A549 (cell line): ENCODE data around the gene CLHC1. TPM values are rescaled to one million over a fixed set of nuclear protein-coding genes. Genes with fewer than 3 reads are reported as not detected.

Source experiments
- ATAC-seq, 2 experiments: fragments of 200-7000 bp in 1 of 2; fragments of >200 bp in 1 of 2; cut with Nextera tagmentation in 1 of 2; cut with Tn5 transposase in 1 of 2; 3 replicates each; pipeline versions ENCODE4 v1.8.0 to v1.9.1; 2018 to 2020; ENCODE audit warnings: mild to moderate bottlenecking in 1 of 2, moderate library complexity in 1 of 2
- CTCF ChIA-PET: fragments of 300-600 bp; sonication (Branson Sonifier 250); formaldehyde crosslinking; extraction: SDS; loops from one replicate; lab custom pipeline; 2021; ENCODE audit warnings: antibody characterized with exemption, inconsistent platforms; lab: Yijun Ruan, JAX
- POLR2A ChIA-PET: fragments of 350-600 bp; formaldehyde crosslinking; extraction: SDS; loops from one replicate; lab custom pipeline; 2021; ENCODE audit warnings: antibody characterized with exemption, inconsistent platforms; lab: Yijun Ruan, JAX
- DNase-seq, 2 experiments: peaks; one replicate each; pipeline versions ENCODE4 v3.0.0 to v3.0.0-alpha.2; 2011 to 2016; ENCODE audit warnings: low read depth in 1 of 2, low spot score in 1 of 2
- FAIRE-seq: peaks from 2 replicates; lab custom pipeline; 2011; peaks lifted over from hg19 to GRCh38; lab: Jason Lieb, UNC
- H3K27ac ChIP-seq, 2 experiments: fragments of >200 bp; sonication (Bioruptor Twin); formaldehyde crosslinking; 3 replicates each; pipeline ENCODE4 v1.5.1; 2016 to 2017
- H3K4me1 ChIP-seq: fragments of >200 bp; sonication (Bioruptor Twin); formaldehyde crosslinking; 3 replicates; pipeline ENCODE4 v1.6.1; 2016
- H3K4me2 ChIP-seq: fragments of >200 bp; sonication (Bioruptor Twin); formaldehyde crosslinking; 3 replicates; pipeline ENCODE4 v1.6.1; 2016
- H3K4me3 ChIP-seq: fragments of >200 bp; sonication (Bioruptor Twin); formaldehyde crosslinking; 3 replicates; pipeline ENCODE4 v1.5.1; 2016
- H3K9me3 ChIP-seq: fragments of >200 bp; sonication (Bioruptor Twin); formaldehyde crosslinking; 3 replicates; pipeline ENCODE4 v1.6.1; 2016
- ATOH8 ChIP-seq: fragments of 250-450 bp; sonication (Bioruptor Pico); IDR thresholded peaks from 2 replicates; pipeline ENCODE4 v1.5.0; 2020; ENCODE audit warnings: low read depth, mild to moderate bottlenecking, moderate library complexity
- CEBPB ChIP-seq, 2 experiments: fragments of >200 bp in 1 of 2; sonication (Bioruptor Twin) in 1 of 2; formaldehyde crosslinking in 1 of 2; IDR thresholded peaks; 2 replicates each; pipeline ENCODE4 v1.6.1; 2012 to 2016
- CTCF ChIP-seq: fragments of >200 bp; sonication (Bioruptor Twin); formaldehyde crosslinking; IDR thresholded peaks from 3 replicates; pipeline ENCODE4 v1.5.1; 2016
- HES2 ChIP-seq: fragments of >200 bp; sonication (Bioruptor Twin); formaldehyde crosslinking; IDR thresholded peaks from 2 replicates; pipeline ENCODE4 v1.6.1; 2016
- HOXB5 ChIP-seq: fragments of 250-450 bp; sonication (Bioruptor Pico); IDR thresholded peaks from 2 replicates; pipeline ENCODE4 v1.5.0; 2020; ENCODE audit warnings: mild to moderate bottlenecking, moderate library complexity
- JUN ChIP-seq, 2 experiments: fragments of >200 bp; sonication (Bioruptor Twin); formaldehyde crosslinking; IDR thresholded peaks; 2 replicates in 1 of 2; 3 replicates in 1 of 2; pipeline ENCODE4 v1.6.1; 2016 to 2017
- JUNB ChIP-seq: fragments of >200 bp; sonication (Bioruptor Twin); formaldehyde crosslinking; IDR thresholded peaks from 2 replicates; pipeline ENCODE4 v1.6.1; 2016
- MAX ChIP-seq: IDR thresholded peaks from 2 replicates; pipeline ENCODE4 v1.6.1; 2012
- NR3C1 ChIP-seq: fragments of >200 bp; sonication (Bioruptor Twin); formaldehyde crosslinking; IDR thresholded peaks from 3 replicates; pipeline ENCODE4 v1.6.1; 2017
- PBX3 ChIP-seq: IDR thresholded peaks from 2 replicates; pipeline ENCODE4 v1.6.1; 2012
- POLR2AphosphoS2 ChIP-seq: conservative IDR thresholded peaks from 2 replicates; pipeline ENCODE4 v1.6.1; 2012; ENCODE audit warnings: low read length, improper control_type of control experiment, inconsistent platforms
- REST ChIP-seq: fragments of 200-600 bp; sonication (generic); IDR thresholded peaks from 2 replicates; pipeline ENCODE4 v1.6.1; 2016; ENCODE audit warnings: antibody characterized with exemption, mild to moderate bottlenecking, moderate library complexity
- SMC3 ChIP-seq: fragments of >200 bp; sonication (Bioruptor Twin); formaldehyde crosslinking; IDR thresholded peaks from 3 replicates; pipeline ENCODE4 v1.6.1; 2018; ENCODE audit warnings: inconsistent platforms
- TP53 ChIP-seq: fragments of 250-450 bp; sonication (Bioruptor Pico); IDR thresholded peaks from 2 replicates; pipeline ENCODE4 v1.5.0; 2021; ENCODE audit warnings: mild to moderate bottlenecking, moderate library complexity
- USF2 ChIP-seq: fragments of 450-650 bp; IDR thresholded peaks from 2 replicates; pipeline ENCODE4 v1.6.1; 2014; ENCODE audit warnings: antibody characterized with exemption
- WGBS: methylation state at CpG from one replicate; pipeline ENCODE4 v1.1.6; 2017; ENCODE audit errors: missing lambda C conversion rate; 5-methylcytosine and 5-hydroxymethylcytosine counted together
- polyA plus RNA-seq, 4 experiments: library from polyadenylated mRNA; depleted of rRNA in 3 of 4; stranded (reverse); fragments of >200 nt; fragmentation: RNase III in 1 of 4; extraction: RNeasy Plus Mini Kit Qiagen cat#74134 plus additional on column Dnase treatment in 1 of 4; gene quantifications; 2 replicates in 3 of 4; 3 replicates in 1 of 4; pipeline ENCODE4 v1.2.3, GENCODE V29; 2011 to 2017

CLHC1 gene
- polyA plus RNA-seq, 2 of the 4 experiments (the other 2 are of a cell fraction) = 3.2 to 8.5 TPM

GRCh38 chr2:55224761-55225261 lies 7.3 kb downstream of the CLHC1 start:
- TF ChIP-seq TP53 (CRISPR knock-in tag) = no peak
- TF ChIP-seq POLR2AphosphoS2 = no peak
- TF ChIP-seq NR3C1 = no peak
- no peak for TF ChIP-seq JUNB
- no peak for TF ChIP-seq CEBPB (IDR thresholded peaks at IDR 0.05)
- no peak for TF ChIP-seq HOXB5 (CRISPR knock-in tag)
- TF ChIP-seq, all 56 proteins: peak for 0
- H3K9me3 ChIP-seq = no peaks in the 10 kb centered on the region
- FAIRE-seq = no peak
- ATAC-seq = peak; percentile 35 to 52
- ChIA-PET CTCF (interaction anchor here (0.6 to 2.1 kb wide), 9 partner anchors 8 to 658 kb away, joined by 3 to 6 read pairs (median 4); no protein-coding TSS in a partner anchor), POLR2A (interaction anchor here (0.9 to 2.9 kb wide), 3 partner anchors 8 to 174 kb away, joined by 3 to 31 read pairs (median 6); partner anchors contain the start of genes CLHC1, RPS27A and RTN4)
- H3K27ac ChIP-seq = no peak overlapping the region
- 83% methylated on average over 17 of the region's 19 CpGs for WGBS
- H3K4me3 ChIP-seq = no peak overlapping the region
- H3K4me1 ChIP-seq = peaks cover 9% of the 10 kb centered on the region; the same call in 2 of the 3 replicates
- H3K4me2 ChIP-seq = no peak overlapping the region
- peak in 1 of 2 experiments; percentile 37 for DNase-seq

- peak; percentile 42 to 45; a peak in 5 of 6 replicates for ATAC-seq
- no peaks in the 10 kb centered on the region for H3K9me3 ChIP-seq
- WGBS = 94% methylated on average over 24 of the region's 25 CpGs
- H3K27ac ChIP-seq = peak overlapping the region; percentile 86 to 97; a peak in 4 of 6 replicates
- CTCF ChIA-PET = interaction anchor here (0.6 to 2.4 kb wide), 10 partner anchors 15 to 657 kb away, joined by 3 to 10 read pairs (median 4); no protein-coding TSS in a partner anchor
- H3K4me2 ChIP-seq = peak overlapping the region; percentile 71
- H3K4me3 ChIP-seq = peak overlapping the region; percentile 49
- TF ChIP-seq PBX3 = no peak
- 0 out of 2 replicates have a peak, but pooled peaks have one; percentile 16 for TF ChIP-seq TP53 (CRISPR knock-in tag)
- no peak for TF ChIP-seq REST
- no peak for TF ChIP-seq USF2
- TF ChIP-seq, all 56 proteins: peak for 1
- no peak for FAIRE-seq
- H3K4me1 ChIP-seq = peaks cover 6% of the 10 kb centered on the region; the same call in 2 of the 3 replicates
- DNase-seq = no peak
- POLR2A ChIA-PET = interaction anchor here (0.7 to 2.9 kb wide), 6 partner anchors 9 to 196 kb away, joined by 3 to 31 read pairs (median 5); partner anchors contain the start of genes CLHC1, RPS27A and RTN4
These were observed 7.9 kb downstream of the CLHC1 start for GRCh38 chr2:55223958-55224760.

- no peak for TF ChIP-seq JUN (IDR thresholded peaks at IDR 0.05)
- no peak for TF ChIP-seq MAX
- no peak for TF ChIP-seq CTCF
- no peak for TF ChIP-seq HES2
- TF ChIP-seq ATOH8 (CRISPR knock-in tag) = no peak
- TF ChIP-seq HOXB5 (CRISPR knock-in tag) = no peak
- no peak for TF ChIP-seq SMC3
- Histone ChIP-seq H3K4me1 (no peaks in the 10 kb centered on the region), H3K4me3 (no peak overlapping the region), H3K4me2 (no peak overlapping the region), H3K9me3 (no peaks in the 10 kb centered on the region), H3K27ac (no peak overlapping the region)
- ChIA-PET CTCF (interaction anchor here (1.1 kb wide), 1 partner anchor 46 kb away, joined by 3 read pairs; no protein-coding TSS in a partner anchor), POLR2A (no interaction called here)
- no peak for FAIRE-seq
- no peak for DNase-seq
- no peak for ATAC-seq
These were observed 18.3 kb downstream of the CLHC1 start for GRCh38 chr2:55213822-55214221.
